Activated naive CD4-positive, alpha-beta T cell treated with anti-CD3 and anti-CD28 coated beads, Interleukin-2, amount 50 U/mL, for 72 hours (primary cell): Measurements from ENCODE around the gene CRLF2. TPM values are rescaled to one million over a fixed set of nuclear protein-coding genes. Genes with fewer than 3 reads are reported as not detected.
"Not testable (repeated sequence)": the region's sequence is repeated elsewhere in the genome, so short reads cannot be mapped to it uniquely, and the experiment has no call there.

ENCODE experiments used
- ATAC-seq, 2 donors: fragments of 150-1000 bp; cut with Tn5 transposase; 2 replicates each; pipeline ENCODE4 v1.10.0; 2021; ENCODE audit warnings: mild to moderate bottlenecking in 2 of 2, moderate library complexity in 2 of 2
- DNase-seq, 2 donors: peaks; one replicate each; pipeline ENCODE4 v3.0.0; 2021 to 2022; ENCODE audit warnings: low spot score in 2 of 2
- H3K27ac Mint-ChIP-seq, 2 donors: one replicate each; pipeline ENCODE4 v1.8.0; 2022; ENCODE audit warnings: mild to moderate bottlenecking in 2 of 2, mixed read lengths in 2 of 2
- H3K36me3 Mint-ChIP-seq, 2 donors: one replicate each; pipeline ENCODE4 v1.8.0; 2022; ENCODE audit warnings: mixed read lengths in 2 of 2
- H3K9me3 Mint-ChIP-seq, 2 donors: one replicate each; pipeline ENCODE4 v1.8.0; 2022; ENCODE audit warnings: mixed read lengths in 2 of 2
- total RNA-seq, 2 donors: library from RNA; stranded (reverse); gene quantifications; one replicate each; pipeline ENCODE4 v1.2.3, GENCODE V29; 2022

CRLF2 gene
- total RNA-seq, 2 donors from 2014 or later = 1.3 to 1.6 TPM

DNA sequence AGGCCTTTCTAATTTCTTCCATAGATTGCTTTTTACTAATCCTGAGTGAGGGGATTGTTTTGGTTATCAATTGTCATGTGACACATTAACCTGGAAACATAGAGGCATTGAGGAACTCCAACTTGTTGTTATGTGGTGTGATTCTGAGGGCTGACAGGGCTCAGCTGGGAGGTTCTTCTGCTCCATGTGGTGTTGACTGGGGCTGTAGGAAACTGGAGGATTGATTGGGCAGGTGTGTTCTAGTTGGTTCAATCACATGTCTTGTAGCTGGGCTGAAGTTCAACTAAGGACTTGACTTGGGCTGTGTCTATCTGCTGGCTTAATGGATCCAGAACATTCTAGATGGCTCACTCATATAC is 10.8 kb upstream of the CRLF2 start:
- DNase-seq (peak in 1 of 2 donors; percentile 6), ATAC-seq (no peak)
- Mint-ChIP-seq H3K36me3 (peaks cover 10 to 11% of the 10 kb centered on the region in 2 donors), H3K9me3 (peaks cover 20 to 27% of the 10 kb centered on the region in 2 donors), H3K27ac (no peak overlapping the region)

DNA sequence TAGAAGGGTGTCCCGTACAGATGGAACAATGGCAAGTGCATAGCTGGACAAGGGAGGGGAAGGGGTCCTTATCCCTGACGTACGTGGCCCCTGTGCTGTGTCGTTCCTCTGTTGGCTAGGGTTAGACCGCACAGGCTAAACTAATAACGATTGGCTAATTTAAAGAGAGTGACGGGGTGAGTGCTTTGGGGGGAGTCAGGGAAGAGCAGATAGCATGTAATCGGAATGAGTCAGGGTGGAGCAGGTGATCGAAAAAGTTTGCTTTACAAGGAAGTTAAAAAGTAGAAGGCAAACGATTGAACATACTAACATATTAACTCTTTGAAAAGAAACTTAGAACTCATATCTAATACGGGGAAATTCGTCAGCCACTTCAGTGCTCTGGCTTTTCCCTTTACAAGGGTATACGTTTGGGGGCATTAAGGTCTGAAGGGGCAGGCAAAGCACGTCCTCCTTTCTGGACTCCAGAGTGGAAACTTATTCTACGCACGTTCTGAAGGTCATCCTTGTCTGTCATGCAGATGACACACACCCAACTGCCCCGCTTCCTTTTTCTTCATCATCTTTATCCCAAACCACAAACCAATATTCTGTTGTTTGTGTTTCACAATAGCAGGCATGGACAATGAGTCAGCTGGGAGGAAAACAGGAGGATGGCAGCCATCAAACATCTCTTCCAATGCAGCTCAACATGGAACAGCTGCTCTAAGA is 10.2 kb upstream of the CRLF2 start:
- peak in 1 of 2 donors; percentile 44 for ATAC-seq
- Mint-ChIP-seq H3K9me3 (peaks cover 19 to 27% of the 10 kb centered on the region in 2 donors), H3K27ac (no peak overlapping the region), H3K36me3 (peaks cover 10 to 11% of the 10 kb centered on the region in 2 donors)
- DNase-seq = peak in 1 of 2 donors; percentile 13

DNA sequence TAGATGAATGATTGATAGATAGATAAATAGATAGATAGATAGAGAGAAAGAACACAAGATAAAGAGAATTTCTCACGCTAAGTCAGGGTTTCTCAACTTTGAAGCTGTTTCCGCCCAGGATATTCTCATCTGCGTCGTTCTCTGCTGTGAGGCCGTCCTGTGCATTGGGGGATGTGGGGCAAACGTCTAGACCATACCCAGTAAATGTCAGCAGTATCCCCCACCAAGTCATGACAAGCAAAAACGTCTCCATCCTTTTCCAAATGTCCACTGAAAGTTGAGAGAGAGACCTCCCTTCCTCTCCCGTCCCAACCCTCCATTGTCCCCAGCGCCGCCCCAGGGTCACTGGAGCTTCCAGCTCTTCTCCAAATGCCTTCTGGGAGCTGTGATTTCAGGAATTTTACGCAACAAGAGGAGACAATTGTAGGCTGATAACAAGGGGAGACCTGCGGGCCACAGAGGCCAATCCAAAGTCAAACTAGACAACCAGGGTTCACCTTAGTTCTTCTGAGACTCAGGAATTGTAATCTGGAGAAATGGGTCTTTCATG is 8.9 kb upstream of the CRLF2 start:
- ATAC-seq (no peak), DNase-seq (peak in 1 of 2 donors; percentile 9)
- Mint-ChIP-seq H3K27ac (no peak overlapping the region), H3K9me3 (peaks cover 9 to 15% of the 10 kb centered on the region in 2 donors), H3K36me3 (peaks cover 10 to 11% of the 10 kb centered on the region in 2 donors)

DNA sequence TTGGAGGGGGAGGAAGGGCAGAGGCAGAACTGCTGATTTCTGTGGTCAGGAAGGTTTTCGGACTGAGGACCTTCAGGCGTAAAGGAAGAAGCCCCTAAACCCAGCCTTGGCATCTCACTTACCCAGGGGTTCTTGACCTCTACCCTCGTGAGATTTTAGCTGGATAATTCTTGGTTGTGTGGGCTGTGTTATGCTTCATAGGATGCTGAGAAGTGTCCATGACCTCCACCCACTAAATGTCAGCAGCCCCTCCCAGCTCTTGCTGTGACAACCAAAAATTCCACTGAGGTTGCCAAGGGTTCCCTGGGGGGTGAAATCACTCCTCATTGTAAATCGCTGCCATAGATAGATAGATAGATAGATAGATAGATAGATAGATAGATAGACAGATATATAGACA is 5.8 kb upstream of the CRLF2 start:
- no peak for ATAC-seq
- peaks cover 4 to 6% of the 10 kb centered on the region in 2 donors for H3K9me3 Mint-ChIP-seq
- H3K27ac Mint-ChIP-seq = no peak overlapping the region
- H3K36me3 Mint-ChIP-seq = peaks cover 5 to 8% of the 10 kb centered on the region in 2 donors
- no peak for DNase-seq

DNA sequence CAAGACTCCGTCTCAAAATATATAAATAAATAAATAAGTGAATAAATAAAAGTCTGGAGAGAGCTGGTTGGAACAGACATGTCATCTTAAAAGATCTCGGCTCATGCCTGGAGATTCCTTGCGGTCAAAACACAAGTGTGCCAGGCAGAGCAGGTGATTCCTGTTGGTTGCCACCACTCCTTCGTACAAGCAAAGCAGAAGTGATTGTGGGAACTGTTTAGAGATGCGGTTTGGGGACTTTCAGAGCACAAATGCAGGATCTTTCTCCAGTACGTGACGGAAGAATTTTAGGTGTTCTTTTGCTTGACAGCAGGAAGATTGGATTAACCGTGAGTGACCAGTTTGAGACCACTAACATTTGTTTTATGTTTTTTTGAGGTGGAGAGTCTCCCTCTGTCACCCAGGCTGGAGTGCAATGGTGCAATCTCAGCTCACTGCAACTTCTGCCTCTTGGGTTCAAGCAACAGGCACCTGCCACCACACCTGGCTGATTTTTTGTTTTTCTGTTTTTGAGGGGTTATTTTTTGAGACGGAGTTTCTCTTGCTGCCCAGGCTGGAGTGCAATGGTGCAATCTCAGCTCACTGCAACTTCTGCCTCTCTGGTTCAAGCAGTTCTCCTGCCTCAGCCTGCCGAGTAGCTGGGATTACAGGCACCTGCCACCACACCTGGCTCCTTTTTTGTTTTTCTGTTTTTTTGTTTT is 2.8 kb upstream of the CRLF2 start:
- H3K9me3 Mint-ChIP-seq = peaks cover 6% of the 10 kb centered on the region in 2 donors
- no peaks in the 10 kb centered on the region for H3K36me3 Mint-ChIP-seq
- DNase-seq (peak in 1 of 2 donors; percentile 14), ATAC-seq (no peak)
- no peak overlapping the region for H3K27ac Mint-ChIP-seq

DNA sequence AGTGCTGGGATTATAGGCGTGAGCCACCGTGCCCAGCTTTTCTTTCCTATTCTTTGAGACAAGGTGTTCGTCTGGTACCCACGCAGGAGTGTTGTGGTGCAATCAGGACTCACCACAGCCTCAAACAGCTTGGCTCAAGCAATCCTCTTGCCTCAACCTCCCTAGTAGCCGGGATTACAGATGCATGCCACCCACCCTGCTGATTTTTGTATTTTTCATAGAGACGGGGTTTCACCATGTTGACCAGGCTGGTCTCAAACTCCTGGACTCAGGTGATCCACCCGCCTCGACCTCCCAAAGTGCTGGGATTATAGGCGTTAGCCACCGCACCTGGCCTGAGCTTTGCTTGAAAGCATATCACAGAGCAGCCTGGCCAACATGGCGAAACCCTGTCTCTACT is 1.5 kb upstream of the CRLF2 start:
- ATAC-seq (no peak), DNase-seq (peak in 1 of 2 donors; percentile 44)
- Mint-ChIP-seq H3K27ac (no peak overlapping the region), H3K9me3 (peaks cover 6% of the 10 kb centered on the region in 2 donors), H3K36me3 (no peaks in the 10 kb centered on the region)

DNA sequence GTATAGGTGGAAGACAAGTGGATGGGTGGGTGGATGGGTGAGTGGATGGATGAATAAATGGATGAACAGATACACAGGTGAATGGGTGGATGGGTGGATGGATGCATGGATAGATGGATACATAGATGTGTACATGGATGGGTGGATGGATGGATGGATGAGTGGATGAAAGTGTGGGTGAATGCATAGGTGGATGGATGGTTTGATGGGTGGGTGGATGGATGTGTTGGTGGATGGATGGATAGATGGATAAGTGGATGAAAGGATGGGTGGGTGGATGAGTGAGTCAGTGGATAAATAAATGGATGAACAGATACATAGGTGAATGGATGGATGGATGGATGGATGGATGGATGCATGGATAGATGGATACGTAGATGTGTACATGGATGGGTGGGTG is 1.6 kb downstream of the CRLF2 start:
- no peaks in the 10 kb centered on the region for H3K36me3 Mint-ChIP-seq
- no peak overlapping the region for H3K27ac Mint-ChIP-seq

DNA sequence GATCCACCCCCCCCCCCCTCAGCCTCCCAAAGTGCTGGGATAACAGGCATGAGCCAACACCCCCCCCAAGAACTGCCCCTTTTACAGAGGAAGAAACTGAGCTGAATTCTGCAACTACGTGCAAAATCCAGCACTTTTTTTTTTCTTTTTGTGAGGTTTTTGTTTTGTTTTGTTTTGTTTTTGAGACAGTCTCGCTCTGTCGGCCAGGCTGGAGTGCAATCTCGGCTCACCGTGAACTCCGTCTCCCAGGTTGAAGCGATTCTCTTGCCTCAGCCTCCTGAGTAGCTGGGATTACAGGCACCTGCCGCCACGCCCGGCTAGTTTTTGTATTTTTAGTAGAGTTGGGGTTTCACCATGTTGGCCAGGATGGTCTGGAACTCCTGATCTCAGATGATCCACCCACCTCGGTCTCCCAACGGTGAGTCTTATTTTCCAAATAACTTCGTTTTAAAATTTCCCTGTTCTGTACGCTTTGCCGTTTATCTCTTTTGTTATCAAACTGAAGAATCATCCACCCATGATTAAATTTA is 4.9 kb downstream of the CRLF2 start:
- DNase-seq (peak in 1 of 2 donors; percentile 53), ATAC-seq (peak in 1 of 2 donors; percentile 2)
- peaks cover 6% of the 10 kb centered on the region in 2 donors for H3K9me3 Mint-ChIP-seq

More for the DNA sequence above, 1.6 kb downstream of the CRLF2 start:
- DNase-seq (peak in 1 of 2 donors; percentile 25), ATAC-seq (no peak)
- H3K9me3 Mint-ChIP-seq = peaks cover 6% of the 10 kb centered on the region in 2 donors

DNA sequence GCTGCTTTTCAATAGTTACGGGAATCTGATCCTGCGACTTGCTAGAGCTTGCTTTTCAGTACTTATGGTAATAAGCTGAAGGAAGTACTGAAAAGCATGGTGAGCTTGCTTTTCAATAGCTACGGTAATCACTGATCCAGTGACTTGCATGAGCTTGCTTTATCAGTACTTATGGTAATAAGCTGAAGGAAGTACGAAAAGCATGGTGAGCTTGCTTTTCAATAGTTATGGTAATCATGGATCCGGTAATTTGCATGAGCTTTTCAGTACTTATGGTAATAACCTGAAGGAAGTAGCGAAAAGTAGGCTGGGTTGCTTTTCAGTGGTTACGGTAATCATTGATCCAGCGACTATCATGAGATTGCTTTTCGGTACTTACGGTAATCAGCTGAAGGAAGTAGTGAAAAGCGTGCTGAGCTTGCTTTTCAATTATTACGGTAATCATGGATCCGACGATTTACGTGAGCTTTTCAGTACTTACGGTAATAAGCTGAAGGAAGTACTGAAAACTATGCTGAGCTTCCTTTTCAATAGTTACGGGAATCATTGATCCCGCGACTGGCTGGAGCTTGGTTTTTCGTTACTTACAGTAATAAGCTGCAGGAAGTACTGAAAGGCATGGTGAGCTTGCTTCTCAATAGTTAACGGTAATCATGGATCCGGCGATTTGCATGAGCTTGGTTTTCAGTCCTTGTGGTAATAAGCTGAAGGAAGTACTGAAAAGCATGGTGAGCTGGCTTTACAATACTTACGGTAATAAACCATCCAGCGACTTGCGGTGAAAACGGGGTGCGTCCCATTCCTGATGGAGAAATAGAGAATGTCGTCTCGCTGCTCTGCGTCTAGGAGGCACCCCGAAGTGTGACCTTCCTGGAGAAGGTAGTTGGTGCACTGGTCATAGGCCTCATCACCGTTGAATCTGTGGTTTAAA is 6.5 kb downstream of the CRLF2 start:
- H3K36me3 Mint-ChIP-seq = no peaks in the 10 kb centered on the region
- ATAC-seq = peak; percentile 16 to 66
- peak; percentile 36 to 54 for DNase-seq
- H3K9me3 Mint-ChIP-seq = peaks cover 5 to 6% of the 10 kb centered on the region in 2 donors
- no peak overlapping the region for H3K27ac Mint-ChIP-seq

More for the DNA sequence above, 4.9 kb downstream of the CRLF2 start:
- peak overlapping the region in 1 of 2 donors; percentile 81 for H3K27ac Mint-ChIP-seq
- H3K36me3 Mint-ChIP-seq = no peaks in the 10 kb centered on the region

DNA sequence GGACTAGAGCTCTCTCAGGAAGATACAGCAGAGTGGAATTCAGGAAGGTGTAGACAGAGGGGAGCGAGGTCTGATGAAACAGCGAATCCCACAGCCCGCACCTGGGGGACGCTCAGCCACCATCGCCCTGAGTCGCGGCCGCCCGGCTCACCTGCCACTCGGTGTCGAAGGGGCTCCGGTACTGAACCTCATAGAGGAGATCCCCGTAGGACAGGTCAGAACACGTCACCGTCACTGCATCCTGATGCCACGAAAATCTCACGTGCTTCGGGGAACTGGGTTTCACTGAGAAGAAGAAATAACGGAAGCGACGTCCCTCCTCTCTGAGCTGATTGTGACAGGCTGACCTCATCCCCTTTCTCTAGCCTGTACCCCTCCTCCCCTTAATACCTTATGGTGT is 10.2 kb downstream of the CRLF2 start:
- H3K9me3 Mint-ChIP-seq = no peaks in the 10 kb centered on the region
- DNase-seq (peak in 1 of 2 donors; percentile 25), ATAC-seq (no peak)
- no peak overlapping the region for H3K27ac Mint-ChIP-seq
- no peaks in the 10 kb centered on the region for H3K36me3 Mint-ChIP-seq

DNA sequence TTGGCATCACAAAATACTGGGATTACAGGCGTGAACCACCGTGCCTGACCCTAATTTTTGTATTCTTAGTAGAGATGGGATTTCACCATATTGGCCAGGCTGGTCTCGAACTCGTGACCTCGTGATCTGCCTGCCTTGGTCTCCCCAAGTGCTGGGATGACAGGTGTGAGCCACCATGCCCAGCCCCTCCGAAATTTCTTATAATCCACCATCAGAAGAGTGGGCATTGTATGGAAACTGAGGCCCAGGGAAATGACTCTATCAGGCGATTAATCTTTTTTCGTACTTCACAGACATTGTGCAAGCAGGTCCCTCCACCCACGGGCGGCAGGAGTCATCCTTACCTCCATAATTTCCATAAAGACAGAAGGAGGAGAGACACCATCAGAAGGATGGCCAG is 16.0 kb downstream of the CRLF2 start:
- ATAC-seq (no peak), DNase-seq (peak in 1 of 2 donors; percentile 23)
- H3K27ac Mint-ChIP-seq = no peak overlapping the region
- H3K36me3 Mint-ChIP-seq = no peaks in the 10 kb centered on the region
- H3K9me3 Mint-ChIP-seq = no peaks in the 10 kb centered on the region

DNA sequence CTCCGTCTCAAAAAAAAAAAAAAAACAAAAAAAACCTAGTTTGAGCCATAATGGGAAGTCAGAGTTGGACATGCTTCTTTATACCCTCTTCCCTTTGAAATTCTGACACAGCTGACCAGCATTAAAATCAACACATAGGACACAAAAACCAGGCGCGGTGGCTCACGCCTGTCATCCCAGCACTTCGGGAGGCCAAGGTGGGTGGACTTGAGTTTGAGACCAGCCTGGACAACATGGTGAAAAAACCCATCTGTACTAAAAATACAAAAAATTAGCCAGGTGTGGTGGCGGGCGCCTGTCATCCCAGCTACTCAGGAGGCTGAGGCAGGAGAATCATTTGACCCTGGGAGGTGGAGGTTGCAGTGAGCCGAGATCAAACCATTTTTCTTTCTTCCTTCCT is 20.3 kb downstream of the CRLF2 start:
- DNase-seq = not testable (repeated sequence)

DNA sequence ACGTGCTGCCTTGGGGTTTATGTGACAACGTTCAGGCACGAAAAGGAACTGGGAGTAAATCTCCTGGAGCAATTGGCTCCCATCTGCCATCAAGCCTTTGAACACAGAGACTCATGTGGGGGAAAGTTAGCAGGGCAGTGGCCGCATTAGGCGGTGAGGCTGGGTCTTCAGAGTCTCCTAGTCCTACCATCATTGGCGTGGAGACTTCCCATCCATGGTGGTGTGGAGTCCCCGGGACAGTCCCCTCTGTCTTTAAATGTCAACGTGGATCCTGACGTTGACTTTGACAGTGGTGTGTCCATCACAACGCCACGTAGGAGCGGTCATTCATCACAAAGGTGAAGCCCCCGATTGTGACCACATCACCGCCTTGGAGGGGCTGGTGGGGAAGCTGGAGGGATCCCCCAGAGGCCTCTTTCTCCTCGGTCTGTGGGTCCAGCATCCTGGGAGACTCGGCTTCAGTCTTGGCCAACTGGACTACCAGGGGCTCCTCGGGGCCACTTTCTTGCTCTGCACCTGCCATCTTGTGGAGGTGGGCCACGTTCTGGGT is 21.8 kb downstream of the CRLF2 start:
- DNase-seq = no peak
- Mint-ChIP-seq H3K9me3 (no peaks in the 10 kb centered on the region), H3K27ac (no peak overlapping the region), H3K36me3 (no peaks in the 10 kb centered on the region)
- no peak for ATAC-seq

More for the DNA sequence above, 20.3 kb downstream of the CRLF2 start:
- ATAC-seq, H3K36me3 Mint-ChIP-seq, H3K9me3 Mint-ChIP-seq, H3K27ac Mint-ChIP-seq: not testable (repeated sequence)

DNA sequence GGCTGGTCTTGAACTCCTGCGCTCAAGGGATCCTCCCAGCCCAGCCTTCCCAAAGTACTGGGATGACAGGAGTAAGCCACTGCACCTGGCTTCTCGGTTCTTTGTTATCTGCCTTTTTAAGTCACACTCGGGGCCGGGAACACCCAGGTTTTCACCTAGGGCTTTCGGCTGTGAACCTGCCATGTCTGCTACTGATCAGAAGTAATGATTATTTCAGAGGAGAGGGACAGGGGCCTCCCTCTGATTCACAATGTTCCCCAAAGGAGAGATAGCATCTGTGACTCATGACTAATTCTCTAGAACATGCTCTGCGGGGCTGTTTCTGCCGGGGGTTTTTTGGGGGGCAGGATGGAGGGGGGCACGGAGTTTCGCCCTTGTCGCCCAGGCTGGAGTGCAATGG is 26.9 kb downstream of the CRLF2 start:
- no peak overlapping the region for H3K27ac Mint-ChIP-seq
- no peaks in the 10 kb centered on the region for H3K9me3 Mint-ChIP-seq
- H3K36me3 Mint-ChIP-seq = no peaks in the 10 kb centered on the region
- no peak for DNase-seq
- peak in 1 of 2 donors; percentile 45 for ATAC-seq

DNA sequence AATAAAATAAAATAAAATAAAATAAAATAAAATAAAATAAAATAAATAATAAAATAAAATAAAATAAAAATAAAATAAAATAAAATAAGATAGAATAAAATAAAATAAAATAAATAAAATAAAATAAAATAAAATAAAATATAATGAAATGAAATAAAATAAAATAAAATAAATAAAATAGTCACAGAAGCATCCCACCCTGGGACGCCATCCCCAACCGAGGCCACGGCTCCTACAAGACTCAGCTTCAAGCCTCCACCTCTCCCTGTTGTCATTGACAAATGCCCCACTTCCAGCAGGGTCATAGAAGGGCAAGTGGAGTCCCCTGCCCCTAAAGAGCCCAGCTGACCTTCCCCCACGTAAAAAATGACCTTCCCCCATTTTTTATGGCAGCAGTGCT is 30.2 kb downstream of the CRLF2 start:
- Mint-ChIP-seq H3K9me3 (no peaks in the 10 kb centered on the region), H3K36me3 (no peaks in the 10 kb centered on the region), H3K27ac (no peak overlapping the region)
- DNase-seq (no peak), ATAC-seq (no peak)

DNA sequence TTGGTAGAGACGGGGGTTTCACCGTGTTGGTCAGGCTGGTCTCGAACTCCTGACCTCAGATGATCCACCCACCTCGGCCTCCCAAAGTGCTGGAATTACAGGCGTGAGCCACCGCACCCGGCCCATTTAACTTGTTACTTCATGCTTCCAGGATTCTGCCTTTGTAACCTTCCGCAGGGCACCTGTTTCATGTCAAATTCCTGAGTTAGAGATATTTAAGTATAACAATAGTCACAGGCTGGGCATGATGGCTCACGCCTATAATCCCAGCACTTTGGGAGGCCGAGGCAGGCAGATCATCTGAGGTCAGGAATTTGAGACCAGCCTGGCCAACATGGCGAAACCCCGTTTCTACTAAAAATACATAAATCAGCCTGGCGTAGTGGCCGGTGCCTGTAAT is 30.8 kb downstream of the CRLF2 start:
- ATAC-seq, H3K27ac Mint-ChIP-seq, H3K9me3 Mint-ChIP-seq, H3K36me3 Mint-ChIP-seq, DNase-seq: not testable (repeated sequence)
